ENCODE measurements around the gene SSRP1. TPM values are rescaled to one million over a fixed set of nuclear protein-coding genes. Genes with fewer than 3 reads are reported as not detected.
A peak's percentile ranks its signal among the peaks of the same experiment; 100 is the strongest.
"Not testable (repeated sequence)": the region's sequence is repeated elsewhere in the genome, so short reads cannot be mapped to it uniquely, and the experiment has no call there.

Gene SSRP1
- total RNA-seq, 2 experiments from 2014 or later: 304 to 322 TPM

DNA sequence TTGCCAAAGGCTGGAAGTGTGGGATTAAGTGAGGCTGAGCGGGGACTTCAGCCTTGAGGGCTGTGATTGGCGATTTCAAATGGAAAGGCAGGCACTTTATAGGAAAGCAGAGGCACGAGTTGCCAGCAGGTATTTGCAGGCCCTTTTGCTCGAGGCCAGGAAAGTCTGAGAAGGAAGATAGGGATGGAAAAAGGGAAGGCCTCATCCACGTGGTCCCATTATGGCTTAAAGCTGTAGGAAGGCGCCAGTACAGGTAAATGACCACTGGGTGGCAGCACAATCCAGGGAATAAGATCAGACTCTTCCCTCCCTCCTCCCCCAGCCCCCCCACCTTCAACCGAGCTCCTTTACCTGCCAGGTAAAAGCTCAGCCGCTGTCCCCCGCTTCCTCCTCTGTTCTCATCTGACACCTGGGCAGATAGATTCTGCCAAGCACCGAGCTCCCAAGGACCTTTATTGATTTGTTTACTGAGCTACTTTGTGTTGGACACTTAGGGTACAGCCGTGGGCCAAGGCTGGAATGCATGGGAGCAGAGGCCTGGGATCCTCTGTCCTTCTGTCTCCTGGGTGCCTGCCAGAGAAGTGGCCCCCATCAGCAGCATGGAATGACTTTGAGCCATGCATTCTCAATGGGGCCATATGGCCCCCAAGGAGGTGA, 10.0 kb upstream of the SSRP1 start:
- Mint-ChIP-seq H3K4me3 (no peak overlapping the region), H3K4me1 (ENCODE audit: low read depth) (peaks cover 3% of the 10 kb centered on the region), H3K36me3 (ENCODE audit: low read depth) (no peaks in the 10 kb centered on the region), H3K27ac (no peak overlapping the region), H3K27me3 (ENCODE audit: low read depth) (no peaks in the 10 kb centered on the region), H3K9me3 (no peaks in the 10 kb centered on the region)
- intact Hi-C loops (cut with micrococcal nuclease): loop anchor here (1.0 to 5.0 kb wide), 8 partner anchors 112 to 1167 kb away; no protein-coding TSS in a partner anchor
- peak; percentile 81 for DNase-seq
- CTCF ChIA-PET: interaction anchor here (0.6 to 4.5 kb wide), 29 partner anchors 9 to 767 kb away, joined by 3 to 40 read pairs (median 4); partner anchors contain the start of genes CTNND1, P2RX3, RTN4RL2 and SELENOH

DNA sequence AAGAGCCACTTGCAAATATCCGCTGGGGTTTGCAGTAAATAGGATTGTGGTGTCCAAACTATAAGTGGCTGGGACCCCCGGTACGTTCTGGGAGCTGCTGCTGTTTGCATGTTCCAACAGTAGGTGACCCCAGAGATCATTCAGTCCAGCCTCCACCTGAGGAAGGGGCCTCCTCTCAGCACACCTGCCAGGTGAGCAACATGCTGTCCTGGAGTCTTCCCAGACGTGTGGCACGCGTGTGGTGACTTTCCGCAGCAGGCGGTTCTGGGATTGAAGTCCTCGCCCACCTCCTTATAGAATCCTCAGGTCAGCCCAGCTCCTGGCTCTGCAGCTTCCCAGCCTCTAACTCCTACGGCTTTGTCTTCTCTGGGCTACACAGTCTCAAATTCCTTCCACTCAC, 9.1 kb upstream of the SSRP1 start:
- CTCF ChIA-PET: interaction anchor here (1.1 to 4.5 kb wide), 4 partner anchors 13 to 296 kb away, joined by 3 to 40 read pairs (median 16); no protein-coding TSS in a partner anchor
- no peaks in the 10 kb centered on the region for H3K9me3 Mint-ChIP-seq
- intact Hi-C loops (cut with micrococcal nuclease): loop anchor here (1.0 to 5.0 kb wide), 8 partner anchors 112 to 1167 kb away; no protein-coding TSS in a partner anchor

DNA sequence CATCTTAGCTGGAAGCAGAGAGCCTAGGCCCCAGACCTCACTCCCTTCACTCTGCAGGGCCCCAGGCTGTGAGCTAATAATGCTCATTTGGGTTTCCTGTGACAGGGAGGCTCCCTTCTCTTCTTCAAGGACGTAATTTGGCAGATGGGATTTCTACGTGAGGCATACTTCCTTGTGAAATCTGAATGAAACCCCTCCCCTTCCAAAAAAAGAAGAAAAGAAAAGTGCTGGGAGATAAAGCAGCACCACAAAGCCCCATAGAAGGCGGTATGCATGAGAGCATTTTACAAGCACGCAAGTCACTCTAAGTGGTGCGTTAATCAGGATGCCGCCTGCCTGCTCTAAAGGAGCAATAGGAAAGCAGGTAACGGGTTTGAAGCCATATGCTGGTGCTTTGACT, 8.1 kb upstream of the SSRP1 start:
- no peaks in the 10 kb centered on the region for H3K9me3 Mint-ChIP-seq
- no peak overlapping the region for H3K4me3 Mint-ChIP-seq
- no peaks in the 10 kb centered on the region for H3K4me1 Mint-ChIP-seq (ENCODE audit: low read depth)
- H3K36me3 Mint-ChIP-seq (ENCODE audit: low read depth): no peaks in the 10 kb centered on the region
- H3K27me3 Mint-ChIP-seq (ENCODE audit: low read depth): no peaks in the 10 kb centered on the region
- no peak for DNase-seq
- no peak overlapping the region for H3K27ac Mint-ChIP-seq
- intact Hi-C loops (cut with micrococcal nuclease): no loop called here
- CTCF ChIA-PET: interaction anchor here (1.0 to 1.8 kb wide), 6 partner anchors 8 to 149 kb away, joined by 3 to 7 read pairs (median 4); no protein-coding TSS in a partner anchor

More for the DNA sequence above, 9.1 kb upstream of the SSRP1 start:
- Mint-ChIP-seq H3K27ac (no peak overlapping the region), H3K36me3 (ENCODE audit: low read depth) (no peaks in the 10 kb centered on the region), H3K4me1 (ENCODE audit: low read depth) (peaks cover under 1% of the 10 kb centered on the region), H3K4me3 (no peak overlapping the region), H3K27me3 (ENCODE audit: low read depth) (no peaks in the 10 kb centered on the region)
- no peak for DNase-seq

DNA sequence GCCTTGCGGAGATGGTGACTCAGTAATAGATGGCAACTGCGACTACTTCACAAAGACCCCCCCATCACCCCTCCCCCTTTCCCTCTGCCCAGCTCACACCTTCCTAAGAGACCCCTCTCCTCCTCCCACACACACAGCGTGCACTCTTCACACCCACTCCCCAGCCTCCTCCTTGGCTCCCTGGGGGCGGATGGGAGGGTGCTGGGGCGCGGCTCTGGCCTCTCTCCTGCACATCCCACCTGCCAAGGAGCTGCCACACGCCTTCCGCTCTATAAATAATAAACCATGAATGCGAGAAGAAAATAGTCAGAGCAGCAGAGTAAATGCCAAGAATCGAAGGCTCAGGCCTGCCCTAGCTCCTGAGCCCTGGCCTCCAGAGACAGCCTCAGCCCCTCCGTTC, 7.0 kb upstream of the SSRP1 start:
- H3K4me1 Mint-ChIP-seq (ENCODE audit: low read depth): no peaks in the 10 kb centered on the region
- intact Hi-C loops (cut with micrococcal nuclease): no loop called here

DNA sequence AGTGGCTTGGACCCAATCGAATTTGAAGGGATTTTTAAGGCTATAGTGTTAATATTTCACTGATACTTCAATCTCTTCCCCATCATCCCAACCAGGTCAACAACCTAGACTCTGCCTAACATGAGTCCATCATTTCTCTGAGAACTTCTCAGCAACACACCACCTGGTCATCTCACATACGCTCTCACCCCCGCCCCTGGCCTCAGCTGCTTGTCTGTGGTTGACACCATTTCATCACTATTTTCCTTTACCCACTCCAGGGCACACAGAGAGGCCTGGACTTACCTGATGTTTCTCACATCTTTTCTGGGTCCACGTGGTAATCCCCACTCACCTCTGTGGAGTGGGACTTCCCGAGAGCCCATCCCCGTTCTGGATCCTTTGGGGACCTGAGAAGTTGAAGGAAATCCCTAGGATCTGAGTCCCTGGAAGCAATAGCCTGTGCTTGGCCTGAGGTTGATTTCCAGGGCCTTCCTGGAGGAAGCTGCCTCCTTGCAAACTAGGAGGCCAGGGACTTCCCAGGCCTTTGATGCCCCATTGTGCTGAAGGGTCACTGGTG, 5.6 kb upstream of the SSRP1 start:
- intact Hi-C loops (cut with micrococcal nuclease): no loop called here
- CTCF ChIA-PET: interaction anchor here (1.2 kb wide), 1 partner anchor 299 kb away, joined by 4 read pairs; no protein-coding TSS in a partner anchor
- Mint-ChIP-seq H3K4me3 (no peak overlapping the region), H3K27ac (no peak overlapping the region), H3K4me1 (ENCODE audit: low read depth) (peaks cover 4% of the 10 kb centered on the region), H3K36me3 (ENCODE audit: low read depth) (no peaks in the 10 kb centered on the region), H3K9me3 (no peaks in the 10 kb centered on the region), H3K27me3 (ENCODE audit: low read depth) (no peaks in the 10 kb centered on the region)
- DNase-seq: no peak

More for the DNA sequence above, 7.0 kb upstream of the SSRP1 start:
- CTCF ChIA-PET: interaction anchor here (0.7 to 1.8 kb wide), 5 partner anchors 9 to 141 kb away, joined by 3 to 7 read pairs (median 4); no protein-coding TSS in a partner anchor
- H3K9me3 Mint-ChIP-seq: no peaks in the 10 kb centered on the region
- no peak for DNase-seq
- H3K4me3 Mint-ChIP-seq: no peak overlapping the region
- no peaks in the 10 kb centered on the region for H3K36me3 Mint-ChIP-seq (ENCODE audit: low read depth)
- H3K27ac Mint-ChIP-seq: no peak overlapping the region
- H3K27me3 Mint-ChIP-seq (ENCODE audit: low read depth): no peaks in the 10 kb centered on the region

DNA sequence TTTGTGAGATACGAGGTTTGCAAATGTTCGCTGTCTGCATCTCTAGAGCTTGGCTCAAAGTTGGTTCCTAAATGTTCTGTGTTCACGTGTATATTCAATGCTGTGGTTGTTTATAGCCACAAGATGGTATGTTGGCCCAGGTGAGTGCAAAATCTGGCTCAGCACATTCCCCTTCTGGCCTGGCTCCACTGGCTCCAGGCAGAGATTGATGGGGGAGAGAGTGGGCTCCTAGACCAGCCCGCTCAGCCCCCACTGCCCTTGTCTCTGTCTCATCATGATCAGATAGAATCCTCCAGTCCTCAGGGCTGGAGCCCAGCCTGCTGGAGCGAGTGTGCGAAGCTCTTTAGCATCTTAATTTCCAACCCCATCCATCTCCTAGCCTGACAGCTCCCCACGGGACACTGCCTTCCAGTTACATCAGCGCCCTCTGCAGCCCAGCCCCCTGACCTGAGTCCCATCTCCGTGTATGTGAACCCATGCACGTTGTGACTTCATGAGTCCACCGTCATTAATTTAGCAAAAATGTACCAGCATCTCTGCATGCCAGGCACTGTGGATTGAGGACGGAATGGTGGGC, 4.4 kb upstream of the SSRP1 start:
- CTCF ChIA-PET: interaction anchor here (0.6 to 1.4 kb wide), 2 partner anchors 9 to 126 kb away, joined by 3 read pairs; no protein-coding TSS in a partner anchor
- intact Hi-C loops (cut with micrococcal nuclease): no loop called here
- no peak overlapping the region for H3K27ac Mint-ChIP-seq
- H3K36me3 Mint-ChIP-seq (ENCODE audit: low read depth): no peaks in the 10 kb centered on the region
- no peaks in the 10 kb centered on the region for H3K9me3 Mint-ChIP-seq
- peak; percentile 29 for DNase-seq
- peaks cover 9% of the 10 kb centered on the region for H3K4me1 Mint-ChIP-seq (ENCODE audit: low read depth)
- H3K27me3 Mint-ChIP-seq (ENCODE audit: low read depth): no peaks in the 10 kb centered on the region
- no peak overlapping the region for H3K4me3 Mint-ChIP-seq

DNA sequence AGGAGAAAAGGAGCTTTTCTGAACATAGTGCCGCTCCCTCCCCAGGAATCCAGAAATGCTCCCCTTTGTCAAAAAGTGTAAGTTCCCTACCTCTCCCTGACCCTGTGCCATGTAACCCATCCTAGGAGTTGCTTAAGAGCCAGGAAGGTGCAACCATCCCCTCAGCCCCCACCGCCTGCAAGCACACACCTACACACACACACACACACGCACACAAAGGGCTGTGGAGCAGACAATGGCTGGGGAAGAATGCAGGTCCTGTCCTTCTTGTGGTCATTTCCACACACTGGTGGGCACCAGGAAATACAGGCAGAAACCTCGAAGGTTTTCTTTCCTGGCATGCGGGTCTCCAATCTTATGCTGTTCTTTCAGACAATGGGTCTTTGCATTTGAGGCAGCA, 3.6 kb upstream of the SSRP1 start:
- Mint-ChIP-seq H3K27ac (no peak overlapping the region), H3K4me1 (ENCODE audit: low read depth) (peaks cover 15% of the 10 kb centered on the region), H3K4me3 (no peak overlapping the region), H3K9me3 (no peaks in the 10 kb centered on the region), H3K36me3 (ENCODE audit: low read depth) (peaks cover 5% of the 10 kb centered on the region), H3K27me3 (ENCODE audit: low read depth) (no peaks in the 10 kb centered on the region)
- intact Hi-C loops (cut with micrococcal nuclease): loop anchor here (5.0 kb wide), 2 partner anchors 68 to 403 kb away; partner anchors contain the start of gene SELENOH
- CTCF ChIA-PET: interaction anchor here (1.3 to 1.4 kb wide), 2 partner anchors 8 to 300 kb away, joined by 3 read pairs; no protein-coding TSS in a partner anchor
- no peak for DNase-seq

DNA sequence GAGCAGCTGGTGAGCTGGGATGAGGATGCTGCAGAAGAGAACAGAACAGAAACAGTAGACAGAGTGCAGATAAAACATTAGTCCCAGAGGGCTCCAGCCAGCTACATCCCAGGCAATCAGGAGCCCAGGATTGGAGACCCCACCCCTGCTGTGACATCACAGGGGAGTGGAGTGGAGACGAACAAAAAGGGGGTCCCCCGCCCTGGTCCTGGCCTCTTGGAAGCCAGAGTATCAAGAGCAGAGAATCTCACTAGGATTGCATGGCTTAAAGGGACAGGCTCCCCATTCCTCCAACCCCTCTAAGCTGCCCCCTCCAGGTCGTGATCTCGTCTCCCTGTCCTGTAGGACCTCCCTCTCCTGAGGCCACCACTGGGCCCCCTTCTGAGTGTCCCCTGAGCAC, 2.5 kb upstream of the SSRP1 start, which contains the start of gene P2RX3:
P2RX3 (plus strand) TSS at position 211 of the 400 bp plus-strand sequence. CDS start 199 bp downstream, outside the sequence.
- Mint-ChIP-seq H3K4me1 (ENCODE audit: low read depth) (peaks cover 26% of the 10 kb centered on the region), H3K27me3 (ENCODE audit: low read depth) (no peaks in the 10 kb centered on the region), H3K4me3 (no peak within 1 kb of the TSS), H3K9me3 (no peaks in the 10 kb centered on the region), H3K36me3 (ENCODE audit: low read depth) (peaks cover 13% of the 10 kb centered on the region), H3K27ac (no peak within 1 kb of the TSS)
- CTCF ChIA-PET: interaction anchor here (1.0 to 2.0 kb wide), 4 partner anchors 8 to 301 kb away, joined by 3 to 9 read pairs (median 4); no protein-coding TSS in a partner anchor
- no peak for DNase-seq
- intact Hi-C loops (cut with micrococcal nuclease): loop anchor here (5.0 kb wide), 2 partner anchors 69 to 404 kb away; partner anchors contain the start of gene SELENOH

DNA sequence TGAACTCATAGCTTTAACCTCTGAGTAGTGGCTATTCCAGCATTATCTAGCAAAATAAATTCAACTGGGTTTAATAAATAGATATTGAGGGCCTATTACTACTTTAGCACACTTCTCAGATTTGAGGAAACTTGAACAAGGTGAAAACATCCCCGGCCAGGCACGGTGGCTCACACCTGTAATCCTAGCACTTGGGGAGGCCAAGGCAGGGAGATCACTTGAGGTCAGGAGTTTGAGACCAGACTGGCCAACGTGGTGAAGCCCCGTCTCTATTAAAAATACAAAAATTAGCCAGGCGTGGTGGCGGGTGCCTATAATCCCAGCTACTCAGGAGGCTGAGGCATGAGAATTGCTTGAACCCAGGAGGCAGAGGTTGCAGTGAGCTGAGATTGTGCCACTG, 1.2 kb upstream of the SSRP1 start:
- H3K4me3 Mint-ChIP-seq: peak overlapping the region; percentile 91
- CTCF ChIA-PET: interaction anchor here (1.0 to 2.0 kb wide), 3 partner anchors 9 to 14 kb away, joined by 3 to 9 read pairs (median 5); no protein-coding TSS in a partner anchor
- peaks cover 33% of the 10 kb centered on the region for H3K4me1 Mint-ChIP-seq (ENCODE audit: low read depth)
- intact Hi-C loops (cut with micrococcal nuclease): loop anchor here (5.0 kb wide), 2 partner anchors 70 to 405 kb away; partner anchors contain the start of gene SELENOH
- H3K36me3 Mint-ChIP-seq (ENCODE audit: low read depth): peaks cover 26% of the 10 kb centered on the region
- DNase-seq; H3K9me3 Mint-ChIP-seq; H3K27me3 Mint-ChIP-seq (ENCODE audit: low read depth): not testable (repeated sequence)
- peak overlapping the region; percentile 99 for H3K27ac Mint-ChIP-seq

DNA sequence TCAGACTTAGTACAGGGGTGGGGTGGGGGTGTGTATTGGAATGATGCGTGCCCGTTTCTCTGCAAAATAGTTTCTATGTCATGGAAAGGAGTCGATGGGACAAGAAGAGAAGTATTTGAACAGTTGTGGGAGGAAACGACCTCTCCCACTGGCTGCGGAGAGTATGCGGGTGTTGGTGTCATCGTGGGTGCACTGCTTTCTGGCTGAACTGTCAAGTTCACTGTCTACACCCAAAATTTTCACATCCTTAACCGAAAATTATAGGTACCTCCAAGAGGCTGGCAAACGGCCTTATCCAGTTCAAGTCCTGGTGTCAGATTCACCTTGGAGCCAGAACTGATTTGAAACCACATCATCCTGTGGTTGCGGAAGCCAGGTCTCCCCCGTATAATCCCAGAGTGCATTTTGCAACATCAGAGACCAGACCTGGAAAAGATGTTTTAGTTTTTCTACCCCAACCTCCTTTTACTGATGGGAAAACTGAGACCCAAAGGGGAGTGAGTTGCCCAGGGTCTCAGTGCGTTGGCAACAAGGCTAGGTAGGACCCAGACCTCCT, 497 bp upstream of the SSRP1 start:
- CTCF ChIA-PET: interaction anchor here (1.0 to 2.7 kb wide), 5 partner anchors 10 to 124 kb away, joined by 5 to 10 read pairs (median 7); partner anchors contain the start of genes RTN4RL2 and TNKS1BP1
- DNase-seq: peak; percentile 40
- Mint-ChIP-seq H3K4me3 (peak overlapping the region; percentile 91), H3K36me3 (ENCODE audit: low read depth) (peaks cover 33% of the 10 kb centered on the region), H3K27me3 (ENCODE audit: low read depth) (no peaks in the 10 kb centered on the region), H3K9me3 (no peaks in the 10 kb centered on the region), H3K27ac (peak overlapping the region; percentile 99), H3K4me1 (ENCODE audit: low read depth) (peaks cover 34% of the 10 kb centered on the region)
- intact Hi-C loops (cut with micrococcal nuclease): loop anchor here (5.0 kb wide), 2 partner anchors 71 to 406 kb away; partner anchors contain the start of gene SELENOH

DNA sequence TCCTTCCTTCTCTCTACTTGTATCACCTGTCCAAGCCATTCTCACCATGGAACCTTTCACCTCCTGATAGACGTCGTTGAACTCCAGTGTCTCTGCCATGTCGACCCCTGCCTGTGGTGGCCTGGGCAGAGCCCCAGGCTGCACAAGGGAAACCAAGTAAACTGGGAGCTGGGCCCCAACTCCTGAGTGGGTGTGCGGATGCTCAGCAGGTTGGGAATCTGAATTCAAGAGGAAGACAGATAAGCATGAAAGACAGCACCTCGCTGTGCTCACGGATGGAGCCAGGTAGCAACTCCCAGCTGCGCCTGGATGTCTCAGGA, 709 bp downstream of the SSRP1 start:
- Mint-ChIP-seq H3K9me3 (no peaks in the 10 kb centered on the region), H3K4me1 (ENCODE audit: low read depth) (peaks cover 46% of the 10 kb centered on the region), H3K36me3 (ENCODE audit: low read depth) (peaks cover 45% of the 10 kb centered on the region), H3K4me3 (peak overlapping the region; percentile 91), H3K27me3 (ENCODE audit: low read depth) (no peaks in the 10 kb centered on the region), H3K27ac (peak overlapping the region; percentile 75)
- CTCF ChIA-PET: interaction anchor here (0.9 to 2.7 kb wide), 6 partner anchors 10 to 158 kb away, joined by 3 to 10 read pairs (median 4); partner anchors contain the start of genes RTN4RL2 and TNKS1BP1
- DNase-seq: no peak
- intact Hi-C loops (cut with micrococcal nuclease): loop anchor here (1.0 to 5.0 kb wide), 10 partner anchors 10 to 407 kb away; partner anchors contain the start of genes CLP1, MED19, SELENOH and TIMM10
